ENCODE results near the gene PDE3A.

- no peak for TF ChIP-seq CTCF (IDR thresholded peaks at IDR 0.05; ENCODE audit: low read depth, low read length, poor library complexity, severe bottlenecking)
- TF ChIP-seq EZH2phosphoT487 (IDR thresholded peaks at IDR 0.05; ENCODE audit: borderline replicate concordance, low read length): no peak
Measured at GRCh38 chr12:20596061-20596460, 227.7 kb downstream of the PDE3A start.

Data from DOHH2 (cell line).